Mesodermal cell (in vitro differentiated cells): ENCODE data around the gene LPAR2.
"Not testable (repeated sequence)": the region's sequence is repeated elsewhere in the genome, so short reads cannot be mapped to it uniquely, and the experiment has no call there.

Experiments used
- H3K27ac ChIP-seq: 2 replicates; pipeline ENCODE4 v1.7.0; 2013; ENCODE audit warnings: mild to moderate bottlenecking, low read depth, low read length, moderate library complexity; ENCODE audit not compliant: severe bottlenecking
- H3K36me3 ChIP-seq: 2 replicates; pipeline ENCODE4 v1.7.1; 2013; ENCODE audit warnings: mild to moderate bottlenecking, low read length, moderate library complexity; ENCODE audit not compliant: control insufficient read depth, insufficient read depth
- H3K4me1 ChIP-seq: one replicate; pipeline ENCODE4 v1.7.1; 2013; ENCODE audit warnings: mild to moderate bottlenecking, low read length; ENCODE audit not compliant: insufficient read depth, control insufficient read depth, poor library complexity, severe bottlenecking
- H3K4me3 ChIP-seq: 2 replicates; pipeline ENCODE4 v1.7.0; 2013; ENCODE audit warnings: low read length, control low read depth, mild to moderate bottlenecking; ENCODE audit not compliant: insufficient read depth, poor library complexity, severe bottlenecking; ENCODE audit errors: extremely low read depth
- H3K9me3 ChIP-seq: 2 replicates; pipeline ENCODE4 v1.7.1; 2013; ENCODE audit warnings: mild to moderate bottlenecking, low read length, moderate library complexity; ENCODE audit not compliant: control insufficient read depth
- WGBS, 2 experiments: methylation state at CpG; one replicate each; pipeline ENCODE4 v1.1.5; 2013; ENCODE audit warnings: missing lambda C conversion rate in 2 of 2; ENCODE audit not compliant: insufficient coverage in 2 of 2; 5-methylcytosine and 5-hydroxymethylcytosine counted together

LPAR2 gene

GRCh38 chr19:19610376-19611202, 17.4 kb downstream of the LPAR2 start:
- H3K9me3 ChIP-seq: no peaks in the 10 kb centered on the region
- WGBS, 2 experiments: 96 to 99% methylated on average over 5 of the region's 10 CpGs
- H3K27ac ChIP-seq: no peak overlapping the region
- H3K4me1 ChIP-seq: peaks cover 6% of the 10 kb centered on the region
- H3K36me3 ChIP-seq: no peaks in the 10 kb centered on the region
- no peak overlapping the region for H3K4me3 ChIP-seq

- not testable (repeated sequence) for H3K4me1 ChIP-seq, H3K4me3 ChIP-seq, H3K36me3 ChIP-seq, H3K9me3 ChIP-seq, H3K27ac ChIP-seq
- WGBS, 2 experiments: 95 to 97% methylated on average over 6 to 8 of the region's 8 CpGs
Observed at GRCh38 chr19:19606686-19607085, 21.3 kb downstream of the LPAR2 start.

- H3K4me1 ChIP-seq: no peaks in the 10 kb centered on the region
- no peak overlapping the region for H3K4me3 ChIP-seq
- H3K36me3 ChIP-seq: no peaks in the 10 kb centered on the region
- no peaks in the 10 kb centered on the region for H3K9me3 ChIP-seq
- H3K27ac ChIP-seq: no peak overlapping the region
- 100% methylated on average over 1 of the region's 1 CpG for WGBS, 2 experiments
Observed at GRCh38 chr19:19606021-19606420, 22.0 kb downstream of the LPAR2 start.

- H3K27ac ChIP-seq: no peak overlapping the region
- no peaks in the 10 kb centered on the region for H3K36me3 ChIP-seq
- H3K4me3 ChIP-seq: no peak overlapping the region
- H3K9me3 ChIP-seq: no peaks in the 10 kb centered on the region
- no peaks in the 10 kb centered on the region for H3K4me1 ChIP-seq
- WGBS, 2 experiments: 78 to 89% methylated on average over 2 of the region's 3 CpGs
Observed at GRCh38 chr19:19602713-19603324, 25.2 kb downstream of the LPAR2 start.

- no peak overlapping the region for H3K27ac ChIP-seq
- 77 to 82% methylated on average over 6 to 8 of the region's 9 CpGs for WGBS, 2 experiments
- no peak overlapping the region for H3K4me3 ChIP-seq
- H3K36me3 ChIP-seq: no peaks in the 10 kb centered on the region
- H3K9me3 ChIP-seq: no peaks in the 10 kb centered on the region
- H3K4me1 ChIP-seq: no peaks in the 10 kb centered on the region
Observed at GRCh38 chr19:19602136-19602712, 25.8 kb downstream of the LPAR2 start.

- Histone ChIP-seq H3K4me3 (no peak overlapping the region), H3K9me3 (no peaks in the 10 kb centered on the region), H3K27ac (no peak overlapping the region), H3K36me3 (no peaks in the 10 kb centered on the region), H3K4me1 (no peaks in the 10 kb centered on the region)
- 100% methylated on average over 1 of the region's 1 CpG; no CpG with 5 or more reads in 1 of the 2 experiments for WGBS, 2 experiments
Observed at GRCh38 chr19:19600793-19601330, 27.2 kb downstream of the LPAR2 start.

- WGBS, 2 experiments: 85 to 87% methylated on average over 11 to 16 of the region's 20 CpGs
- H3K27ac ChIP-seq, H3K4me3 ChIP-seq, H3K9me3 ChIP-seq, H3K36me3 ChIP-seq, H3K4me1 ChIP-seq: not testable (repeated sequence)
Observed at GRCh38 chr19:19598728-19599451, 29.1 kb downstream of the LPAR2 start.

- no peak overlapping the region for H3K4me3 ChIP-seq
- 94 to 98% methylated on average over 5 to 8 of the region's 8 CpGs for WGBS, 2 experiments
- H3K9me3 ChIP-seq: no peaks in the 10 kb centered on the region
- H3K4me1 ChIP-seq: no peaks in the 10 kb centered on the region
- H3K36me3 ChIP-seq: no peaks in the 10 kb centered on the region
- no peak overlapping the region for H3K27ac ChIP-seq
Observed at GRCh38 chr19:19597809-19598306, 30.2 kb downstream of the LPAR2 start.

GRCh38 chr19:19595171-19595701, 32.8 kb downstream of the LPAR2 start:
- 88 to 99% methylated on average over 6 to 8 of the region's 8 CpGs for WGBS, 2 experiments
- H3K27ac ChIP-seq: no peak overlapping the region
- no peaks in the 10 kb centered on the region for H3K36me3 ChIP-seq
- no peak overlapping the region for H3K4me3 ChIP-seq
- H3K4me1 ChIP-seq: peaks cover 13% of the 10 kb centered on the region
- H3K9me3 ChIP-seq: no peaks in the 10 kb centered on the region

GRCh38 chr19:19594381-19594780, 33.6 kb downstream of the LPAR2 start:
- Histone ChIP-seq H3K9me3 (no peaks in the 10 kb centered on the region), H3K36me3 (no peaks in the 10 kb centered on the region), H3K27ac (no peak overlapping the region), H3K4me3 (no peak overlapping the region), H3K4me1 (peaks cover 13% of the 10 kb centered on the region)
- WGBS, 2 experiments: 100% methylated on average over 2 to 4 of the region's 4 CpGs
